Spleen (tissue), 11 donors: ENCODE measurements around the gene ZNF576. TPM values are rescaled to one million over a fixed set of nuclear protein-coding genes. Genes with fewer than 3 reads are reported as not detected.
"Not testable (repeated sequence)": the region's sequence is repeated elsewhere in the genome, so short reads cannot be mapped to it uniquely, and the experiment has no call there.

Experiments used
- DNase-seq: peaks from one replicate; pipeline ENCODE4 v3.0.0-alpha.2; 2020
- H3K27ac ChIP-seq, 8 donors: fragments of 200-600 bp; sonication (generic) in 7 of 8; 1 replicate in 4 of 8; 2 replicates in 4 of 8; pipeline versions ENCODE4 v1.5.0 to v1.8.0; 2016 to 2021; ENCODE audit warnings: inconsistent platforms in 4 of 8, mild to moderate bottlenecking in 4 of 8, moderate library complexity in 1 of 8
- H3K27me3 ChIP-seq, 7 donors: fragments of 200-600 bp; sonication (generic) in 6 of 7; replicated peaks in 1 of 7; 1 replicate in 4 of 7; 2 replicates in 3 of 7; pipeline versions ENCODE4 v1.5.0 to v1.8.0; 2016 to 2021; ENCODE audit warnings: inconsistent platforms in 3 of 7, mild to moderate bottlenecking in 1 of 7
- H3K36me3 ChIP-seq, 6 donors: fragments of 200-600 bp; sonication (generic) in 5 of 6; 1 replicate in 4 of 6; 2 replicates in 2 of 6; pipeline versions ENCODE4 v1.5.0 to v1.8.0; 2016 to 2021; ENCODE audit warnings: inconsistent platforms in 2 of 6
- H3K4me1 ChIP-seq, 6 donors: fragments of 200-600 bp; sonication (generic) in 5 of 6; 1 replicate in 3 of 6; 2 replicates in 3 of 6; pipeline versions ENCODE4 v1.5.0 to v1.8.0; 2016 to 2021; ENCODE audit warnings: inconsistent platforms in 3 of 6
- H3K4me3 ChIP-seq, 8 donors: fragments of 200-600 bp; sonication (generic) in 7 of 8; 1 replicate in 4 of 8; 2 replicates in 4 of 8; pipeline versions ENCODE4 v1.5.0 to v1.8.0; 2016 to 2021; ENCODE audit warnings: inconsistent platforms in 4 of 8, mild to moderate bottlenecking in 4 of 8, moderate library complexity in 2 of 8
- H3K9me3 ChIP-seq, 8 donors: fragments of 200-600 bp; sonication (generic) in 7 of 8; 1 replicate in 4 of 8; 2 replicates in 4 of 8; pipeline versions ENCODE4 v1.5.0 to v1.8.0; 2016 to 2021; ENCODE audit warnings: inconsistent platforms in 4 of 8
- POLR2A ChIP-seq, 3 donors: fragments of 450-650 bp; IDR thresholded peaks; one replicate each; pipeline ENCODE4 v1.5.1; 2017; ENCODE audit warnings: antibody characterized with exemption in 3 of 3, mild to moderate bottlenecking in 1 of 3
- POLR2AphosphoS5 ChIP-seq, 3 donors: sonication (generic); formaldehyde crosslinking; IDR thresholded peaks; one replicate each; pipeline ENCODE4 v1.5.1; 2017; ENCODE audit warnings: antibody characterized with exemption in 3 of 3
- WGBS, 5 donors: extraction: QIAGEN DNeasy Blood & Tissue Kit in 3 of 5; methylation state at CpG; one replicate each; pipeline versions ENCODE4 v1.1.5 to v1.1.7; 2013 to 2018; 5-methylcytosine and 5-hydroxymethylcytosine counted together
- intact Hi-C: fragments of 100-400 bp; cut with DNase I; formaldehyde crosslinking; loops from one replicate; pipeline ENCODE4 v1.15.0; 2023; ENCODE audit warnings: low total_unique reads
- polyA plus RNA-seq, 3 donors: library from polyadenylated mRNA; stranded (reverse); fragments of 200-250 nt; gene quantifications; one replicate each; pipeline ENCODE4 v1.2.1, GENCODE V29; 2013
- total RNA-seq, 7 donors: library from RNA; depleted of rRNA in 3 of 7; stranded (reverse); fragments of >200 nt in 3 of 7; fragmentation: NEBNext Ultra II Directional in 4 of 7; extraction: Animal tissue kit (Norgen Biotek cat#: 25700) in 4 of 7; gene quantifications; one replicate each; pipeline versions ENCODE4 v1.1.0 to v1.2.1, GENCODE V29; 2016 to 2021
- TF ChIP-seq, protein P1 (sequence below), 11 experiments: fragments of 200-600 bp in 7 of 11; fragments of 450-650 bp in 4 of 11; sonication (generic) in 4 of 11; IDR thresholded peaks in 8 of 11; conservative IDR thresholded peaks in 3 of 11; 1 replicate in 7 of 11; 2 replicates in 4 of 11; pipeline versions ENCODE4 v1.4.0 to v1.8.0; 2016 to 2021; ENCODE audit warnings: antibody characterized with exemption in 11 of 11, inconsistent platforms in 4 of 11, mild to moderate bottlenecking in 1 of 11
- donor health status: healthy with polysubstance abuse.
- donor health status: DM: no; HTN: no; CAD: no; lungs with moderate emphysema.
- donor health status: DM: no; HTN: no; CAD: no.
- donor health status: Bipolar disorder and iron deficiency.
- donor health status: healthy.
- donor health status: DM: no; HTN: no; CAD: no.
- donor health status: DM: yes; HTN: yes; CAD: no.

ZNF576 gene
- total and polyA plus RNA-seq, 10 donors, result 6.9 to 14.7 (median 11.5) TPM

DNA sequence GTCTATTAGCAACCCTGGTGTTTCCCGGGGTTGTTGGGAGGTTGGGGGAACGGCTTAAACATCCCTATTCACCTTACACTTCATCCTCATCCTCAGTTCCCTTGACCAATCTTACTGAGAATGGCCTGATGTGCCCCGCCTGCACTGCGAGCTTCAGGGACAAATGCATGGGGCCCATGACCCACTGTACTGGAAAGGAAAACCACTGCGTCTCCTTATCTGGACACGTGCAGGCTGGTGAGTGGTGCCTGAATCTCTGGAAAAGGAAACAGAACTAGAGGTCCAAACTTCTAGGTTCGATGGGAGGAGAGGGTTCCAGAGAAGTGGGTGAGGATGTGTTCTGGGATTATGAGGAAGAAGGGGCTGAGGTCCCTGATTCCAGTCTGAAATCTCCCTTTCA lies 14.9 kb upstream of the ZNF576 start:
- TF ChIP-seq, protein P1, sequence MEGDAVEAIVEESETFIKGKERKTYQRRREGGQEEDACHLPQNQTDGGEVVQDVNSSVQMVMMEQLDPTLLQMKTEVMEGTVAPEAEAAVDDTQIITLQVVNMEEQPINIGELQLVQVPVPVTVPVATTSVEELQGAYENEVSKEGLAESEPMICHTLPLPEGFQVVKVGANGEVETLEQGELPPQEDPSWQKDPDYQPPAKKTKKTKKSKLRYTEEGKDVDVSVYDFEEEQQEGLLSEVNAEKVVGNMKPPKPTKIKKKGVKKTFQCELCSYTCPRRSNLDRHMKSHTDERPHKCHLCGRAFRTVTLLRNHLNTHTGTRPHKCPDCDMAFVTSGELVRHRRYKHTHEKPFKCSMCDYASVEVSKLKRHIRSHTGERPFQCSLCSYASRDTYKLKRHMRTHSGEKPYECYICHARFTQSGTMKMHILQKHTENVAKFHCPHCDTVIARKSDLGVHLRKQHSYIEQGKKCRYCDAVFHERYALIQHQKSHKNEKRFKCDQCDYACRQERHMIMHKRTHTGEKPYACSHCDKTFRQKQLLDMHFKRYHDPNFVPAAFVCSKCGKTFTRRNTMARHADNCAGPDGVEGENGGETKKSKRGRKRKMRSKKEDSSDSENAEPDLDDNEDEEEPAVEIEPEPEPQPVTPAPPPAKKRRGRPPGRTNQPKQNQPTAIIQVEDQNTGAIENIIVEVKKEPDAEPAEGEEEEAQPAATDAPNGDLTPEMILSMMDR (IDR thresholded peaks at IDR 0.05 in 8 of 11, conservative IDR thresholded peaks at IDR 0.05 in 3 of 11), result no peak
- no peak for TF ChIP-seq POLR2AphosphoS5 (IDR thresholded peaks at IDR 0.05)
- no peak for TF ChIP-seq POLR2A (IDR thresholded peaks at IDR 0.05)
- H3K9me3 ChIP-seq, result no peaks in the 10 kb centered on the region
- WGBS, 5 donors, result 51 to 73% (median 69%) methylated on average over 7 of the region's 7 CpGs
- H3K4me3 ChIP-seq, result peak overlapping the region in 4 of 8 donors; percentile 34 to 64 (median 46)
- intact Hi-C loops, result loop anchor here (10.0 kb wide), 1 partner anchor 47 kb away; the partner anchor contains the start of gene ZNF575
- peaks cover 0 to 9% (median 0%) of the 10 kb centered on the region in 6 donors for H3K36me3 ChIP-seq
- peaks cover 4 to 62% (median 36%) of the 10 kb centered on the region in 6 donors for H3K4me1 ChIP-seq
- DNase-seq, result no peak
- no peaks in the 10 kb centered on the region for H3K27me3 ChIP-seq
- H3K27ac ChIP-seq, result peak overlapping the region in 5 of 8 donors; percentile 29 to 81 (median 72)

GRCh38 chr19:43582495-43582894 lies 13.9 kb upstream of the ZNF576 start:
- WGBS, 5 donors, result 80 to 87% (median 84%) methylated on average over 2 of the region's 2 CpGs
- H3K9me3 ChIP-seq, result no peaks in the 10 kb centered on the region
- DNase-seq, result no peak
- TF ChIP-seq, protein P1 (IDR thresholded peaks at IDR 0.05 in 8 of 11, conservative IDR thresholded peaks at IDR 0.05 in 3 of 11), result no peak
- no peak for TF ChIP-seq POLR2AphosphoS5 (IDR thresholded peaks at IDR 0.05)
- TF ChIP-seq POLR2A (IDR thresholded peaks at IDR 0.05), result no peak
- intact Hi-C loops, result loop anchor here (10.0 kb wide), 1 partner anchor 48 kb away; the partner anchor contains the start of gene ZNF575
- H3K27me3 ChIP-seq, result no peaks in the 10 kb centered on the region
- peaks cover 4 to 60% (median 36%) of the 10 kb centered on the region in 6 donors for H3K4me1 ChIP-seq
- peaks cover 0 to 20% (median 0%) of the 10 kb centered on the region in 6 donors for H3K36me3 ChIP-seq
- no peak overlapping the region for H3K27ac ChIP-seq
- no peak overlapping the region for H3K4me3 ChIP-seq

DNA sequence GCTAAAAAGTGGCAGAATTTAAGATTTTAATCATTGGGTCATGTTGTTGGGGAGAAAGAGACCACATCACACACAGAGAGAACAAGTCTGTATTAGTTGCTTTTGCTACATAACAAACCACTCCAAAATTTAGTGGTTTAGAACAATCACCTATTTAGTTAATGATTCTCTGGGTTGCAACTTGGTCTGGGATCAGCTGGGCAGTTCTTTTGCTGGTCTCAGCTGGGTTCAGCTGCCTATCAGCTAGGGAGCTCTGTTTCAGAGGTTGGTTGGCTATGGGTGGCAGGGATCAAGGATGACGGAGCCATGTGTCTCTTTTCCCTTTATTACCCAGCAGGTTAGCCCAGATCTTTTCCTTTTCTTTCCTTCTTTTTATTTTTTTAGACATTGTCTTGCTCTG lies 11.9 kb upstream of the ZNF576 start:
- H3K27ac ChIP-seq, result peak overlapping the region in 7 of 8 donors; percentile 37 to 70 (median 59)
- WGBS, 5 donors, result 93 to 100% (median 100%) methylated on average over 1 of the region's 1 CpG
- TF ChIP-seq POLR2AphosphoS5 (IDR thresholded peaks at IDR 0.05) (no peak), POLR2A (IDR thresholded peaks at IDR 0.05) (no peak)
- TF ChIP-seq, protein P1 (IDR thresholded peaks at IDR 0.05 in 8 of 11, conservative IDR thresholded peaks at IDR 0.05 in 3 of 11), result no peak
- no peaks in the 10 kb centered on the region for H3K9me3 ChIP-seq
- no peak overlapping the region for H3K4me3 ChIP-seq
- DNase-seq, result no peak
- no peaks in the 10 kb centered on the region for H3K27me3 ChIP-seq
- peaks cover 0 to 35% (median 2%) of the 10 kb centered on the region in 6 donors for H3K36me3 ChIP-seq
- intact Hi-C loops, result loop anchor here (10.0 kb wide), 1 partner anchor 50 kb away; the partner anchor contains the start of gene ZNF575
- peaks cover 4 to 56% (median 36%) of the 10 kb centered on the region in 6 donors for H3K4me1 ChIP-seq

DNA sequence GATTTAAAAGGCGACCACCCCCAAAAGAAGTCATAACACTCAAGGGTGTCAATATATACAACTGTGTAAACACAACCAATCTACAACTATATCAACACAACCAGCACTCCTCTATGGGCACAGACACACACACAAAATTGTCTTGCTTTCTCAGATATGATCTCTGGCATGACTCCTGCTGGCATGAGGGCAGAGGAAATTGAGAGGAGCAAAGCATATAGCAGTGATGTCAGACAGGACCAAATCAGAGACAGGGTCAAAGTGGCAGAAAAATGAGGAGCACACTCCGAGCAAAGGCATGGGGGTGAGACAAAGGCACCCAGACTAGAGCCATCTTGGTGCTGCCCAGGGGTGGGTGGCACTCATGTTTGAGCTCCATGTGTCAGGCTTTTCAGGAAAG lies 10.0 kb upstream of the ZNF576 start:
- 61 to 94% (median 83%) methylated on average over 2 of the region's 2 CpGs for WGBS, 5 donors
- Histone ChIP-seq H3K4me3 (no peak overlapping the region), H3K36me3 (peaks cover 0 to 50% (median 9%) of the 10 kb centered on the region in 6 donors), H3K27me3 (no peaks in the 10 kb centered on the region), H3K27ac (no peak overlapping the region), H3K9me3 (no peaks in the 10 kb centered on the region), H3K4me1 (peaks cover 8 to 49% (median 23%) of the 10 kb centered on the region in 6 donors)
- no peak for TF ChIP-seq POLR2A (IDR thresholded peaks at IDR 0.05)
- TF ChIP-seq POLR2AphosphoS5 (IDR thresholded peaks at IDR 0.05), result no peak
- TF ChIP-seq, protein P1 (IDR thresholded peaks at IDR 0.05 in 8 of 11, conservative IDR thresholded peaks at IDR 0.05 in 3 of 11), result no peak
- DNase-seq, result no peak
- intact Hi-C loops, result loop anchor here (10.0 kb wide), 1 partner anchor 52 kb away; the partner anchor contains the start of gene ZNF575

DNA sequence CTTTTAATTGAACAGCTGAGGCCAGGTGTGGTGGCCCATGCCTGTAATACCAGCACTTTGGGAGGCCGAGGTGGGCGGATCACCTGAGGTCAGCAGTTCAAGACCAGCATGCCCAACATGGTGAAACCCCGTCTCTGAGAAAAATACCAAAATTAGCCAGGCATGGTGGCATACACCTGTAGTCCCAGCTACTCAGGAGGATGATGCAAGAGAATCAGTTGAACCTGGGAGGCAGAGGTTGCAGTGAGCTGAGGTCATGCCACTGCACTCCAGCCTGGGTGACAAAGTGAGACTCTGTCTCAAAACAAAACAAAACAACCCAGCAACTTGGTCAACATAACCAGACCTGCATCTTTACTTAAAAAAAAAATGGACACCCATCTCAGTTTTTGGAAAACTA lies 9.4 kb upstream of the ZNF576 start:
- peaks cover 4 to 42% (median 19%) of the 10 kb centered on the region in 6 donors for H3K4me1 ChIP-seq
- not testable (repeated sequence) for H3K9me3 ChIP-seq, H3K27ac ChIP-seq, DNase-seq, H3K4me3 ChIP-seq, H3K27me3 ChIP-seq
- H3K36me3 ChIP-seq, result peaks cover 0 to 56% (median 14%) of the 10 kb centered on the region in 6 donors
- WGBS, 5 donors, result 86 to 95% (median 92%) methylated on average over 3 of the region's 3 CpGs
- intact Hi-C loops, result loop anchor here (10.0 kb wide), 1 partner anchor 52 kb away; the partner anchor contains the start of gene ZNF575
